Mammary epithelial cell (primary cell): ENCODE measurements around the gene PPM1M.

Experiments
- EZH2 ChIP-seq: IDR thresholded peaks from 2 replicates; pipeline ENCODE4 v1.6.1; 2012; ENCODE audit warnings: low read length, inconsistent platforms, borderline replicate concordance
- TF ChIP-seq, protein P1 (sequence below), 2 donors: IDR thresholded peaks in 1 of 2; conservative IDR thresholded peaks in 1 of 2; 2 replicates each; pipeline ENCODE4 v1.5.1; 2011 to 2012; ENCODE audit warnings: inconsistent platforms in 2 of 2, low read length in 2 of 2, mild to moderate bottlenecking in 2 of 2, control low read depth in 1 of 2, low read depth in 1 of 2; ENCODE audit not compliant: insufficient read depth in 1 of 2; ENCODE audit errors: extremely low read depth in 1 of 2

- no peak for TF ChIP-seq EZH2
- TF ChIP-seq, protein P1, sequence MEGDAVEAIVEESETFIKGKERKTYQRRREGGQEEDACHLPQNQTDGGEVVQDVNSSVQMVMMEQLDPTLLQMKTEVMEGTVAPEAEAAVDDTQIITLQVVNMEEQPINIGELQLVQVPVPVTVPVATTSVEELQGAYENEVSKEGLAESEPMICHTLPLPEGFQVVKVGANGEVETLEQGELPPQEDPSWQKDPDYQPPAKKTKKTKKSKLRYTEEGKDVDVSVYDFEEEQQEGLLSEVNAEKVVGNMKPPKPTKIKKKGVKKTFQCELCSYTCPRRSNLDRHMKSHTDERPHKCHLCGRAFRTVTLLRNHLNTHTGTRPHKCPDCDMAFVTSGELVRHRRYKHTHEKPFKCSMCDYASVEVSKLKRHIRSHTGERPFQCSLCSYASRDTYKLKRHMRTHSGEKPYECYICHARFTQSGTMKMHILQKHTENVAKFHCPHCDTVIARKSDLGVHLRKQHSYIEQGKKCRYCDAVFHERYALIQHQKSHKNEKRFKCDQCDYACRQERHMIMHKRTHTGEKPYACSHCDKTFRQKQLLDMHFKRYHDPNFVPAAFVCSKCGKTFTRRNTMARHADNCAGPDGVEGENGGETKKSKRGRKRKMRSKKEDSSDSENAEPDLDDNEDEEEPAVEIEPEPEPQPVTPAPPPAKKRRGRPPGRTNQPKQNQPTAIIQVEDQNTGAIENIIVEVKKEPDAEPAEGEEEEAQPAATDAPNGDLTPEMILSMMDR (conservative IDR thresholded peaks at IDR 0.05 in 1 of 2, IDR thresholded peaks at IDR 0.05 in 1 of 2; ENCODE audit: extremely low read depth in 1 of 2, insufficient read depth in 1 of 2, low read depth in 1 of 2, low read length in 2 of 2), result no peak
Observed at GRCh38 chr3:52290596-52291507, 45.3 kb downstream of the PPM1M start.
